IPS-11a (cell line): ENCODE data around the gene PRLH.

Experiments used
- H3K4me3 ChIP-seq: one replicate; pipeline ENCODE4 v1.5.1; 2013; ENCODE audit warnings: low read depth, low read length, control low read depth

The PRLH gene

DNA sequence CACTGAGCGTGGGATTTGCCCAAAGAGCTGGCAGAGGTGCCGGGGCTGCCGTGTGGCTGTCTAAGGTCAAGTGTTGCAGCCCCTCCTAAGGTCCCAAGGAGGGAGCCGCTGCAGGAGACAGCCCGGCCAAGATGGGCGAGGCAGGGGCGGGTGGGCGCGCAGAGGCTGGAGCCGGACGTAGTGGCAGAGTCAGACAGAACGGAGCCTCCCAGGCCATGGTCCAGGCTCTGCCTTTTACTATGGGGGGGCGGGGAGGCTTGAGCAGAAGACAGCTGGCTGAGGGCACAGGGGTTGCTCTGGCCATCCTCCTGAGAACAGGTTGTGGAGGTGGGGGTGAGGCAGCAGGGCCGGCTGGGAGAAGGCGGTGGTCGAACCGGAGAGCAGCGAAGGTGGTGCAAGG lies 27.5 kb upstream of the PRLH start:
- no peak overlapping the region for H3K4me3 ChIP-seq

DNA sequence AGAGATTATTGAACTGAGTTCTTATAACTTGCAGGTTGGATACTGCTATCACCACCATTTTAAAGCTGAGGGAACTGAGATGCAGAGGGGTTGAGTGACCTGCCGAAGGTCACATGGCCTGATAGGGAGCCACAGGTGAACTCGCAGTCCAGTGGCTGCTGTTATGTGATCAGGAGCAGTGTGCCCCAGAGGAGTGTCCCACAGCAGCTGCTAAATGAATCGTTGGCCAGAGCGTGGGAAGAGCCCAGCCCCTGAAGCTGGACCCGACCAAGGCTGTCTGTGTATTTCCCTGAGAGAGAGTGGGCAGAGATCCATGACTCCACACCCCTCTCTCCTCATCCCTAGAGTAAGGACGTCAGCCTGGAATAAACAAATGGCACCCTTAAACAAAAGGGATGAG lies 26.7 kb upstream of the PRLH start:
- H3K4me3 ChIP-seq: no peak overlapping the region

DNA sequence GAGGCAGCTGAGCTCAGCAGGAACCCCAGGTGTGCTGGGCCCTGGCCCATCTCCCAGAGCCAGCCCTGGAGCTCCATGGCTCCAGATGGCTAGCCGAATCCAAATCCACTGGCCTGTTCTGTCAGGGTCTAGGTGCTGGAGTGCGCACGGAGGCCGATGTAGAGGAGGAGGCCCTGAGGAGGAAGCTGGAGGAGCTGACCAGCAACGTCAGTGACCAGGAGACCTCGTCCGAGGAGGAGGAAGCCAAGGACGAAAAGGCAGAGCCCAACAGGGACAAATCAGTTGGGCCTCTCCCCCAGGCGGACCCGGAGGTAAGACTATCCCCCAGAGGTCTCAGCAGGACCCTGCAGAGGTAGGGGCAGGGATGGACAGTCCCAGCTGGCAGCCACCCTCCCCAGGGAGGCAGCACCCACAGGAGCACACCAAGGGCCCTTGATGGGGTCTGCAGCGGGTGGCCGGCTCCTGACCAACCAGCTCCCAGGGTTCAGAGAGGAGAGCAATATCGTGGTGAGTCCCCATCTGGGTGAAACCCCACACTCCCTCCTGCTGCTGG lies 26.1 kb upstream of the PRLH start:
- H3K4me3 ChIP-seq: no peak overlapping the region

DNA sequence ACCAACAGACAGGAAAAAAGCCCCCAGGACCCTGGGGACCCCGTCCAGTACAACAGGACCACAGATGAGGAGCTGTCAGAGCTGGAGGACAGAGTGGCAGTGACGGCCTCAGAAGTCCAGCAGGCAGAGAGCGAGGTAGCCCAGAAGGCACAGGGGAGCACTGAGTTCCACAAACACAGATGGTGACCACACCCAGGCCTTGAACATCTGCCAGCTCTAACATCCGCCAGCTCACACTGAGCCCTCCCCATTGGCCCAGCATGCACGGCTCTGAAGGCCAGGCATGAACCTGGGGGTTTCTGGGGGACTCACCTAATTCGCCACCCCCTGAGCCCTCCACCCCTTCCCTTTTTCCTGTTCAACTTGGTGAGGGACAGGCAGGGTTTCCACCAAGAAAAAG lies 25.6 kb upstream of the PRLH start:
- H3K4me3 ChIP-seq: no peak overlapping the region

DNA sequence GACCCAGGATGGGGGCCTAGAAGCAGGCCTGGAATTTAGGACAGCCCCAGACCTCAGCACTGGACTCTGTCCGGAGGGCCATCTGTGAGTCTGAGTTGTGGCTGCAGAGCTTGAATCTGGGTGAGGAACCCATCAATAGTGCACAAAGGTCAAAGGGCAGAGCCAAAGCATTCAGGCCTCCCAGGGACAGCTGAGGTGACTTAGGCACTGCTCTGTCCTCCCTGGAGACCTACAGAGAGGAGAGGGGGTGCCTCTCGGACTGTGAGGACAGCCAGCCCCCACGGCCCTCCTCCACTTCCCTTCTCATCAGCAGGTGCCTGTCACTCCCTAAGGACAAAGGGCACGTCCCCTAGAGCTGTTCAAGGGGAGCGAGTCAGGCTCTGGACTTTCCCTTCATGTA lies 25.1 kb upstream of the PRLH start:
- no peak overlapping the region for H3K4me3 ChIP-seq

DNA sequence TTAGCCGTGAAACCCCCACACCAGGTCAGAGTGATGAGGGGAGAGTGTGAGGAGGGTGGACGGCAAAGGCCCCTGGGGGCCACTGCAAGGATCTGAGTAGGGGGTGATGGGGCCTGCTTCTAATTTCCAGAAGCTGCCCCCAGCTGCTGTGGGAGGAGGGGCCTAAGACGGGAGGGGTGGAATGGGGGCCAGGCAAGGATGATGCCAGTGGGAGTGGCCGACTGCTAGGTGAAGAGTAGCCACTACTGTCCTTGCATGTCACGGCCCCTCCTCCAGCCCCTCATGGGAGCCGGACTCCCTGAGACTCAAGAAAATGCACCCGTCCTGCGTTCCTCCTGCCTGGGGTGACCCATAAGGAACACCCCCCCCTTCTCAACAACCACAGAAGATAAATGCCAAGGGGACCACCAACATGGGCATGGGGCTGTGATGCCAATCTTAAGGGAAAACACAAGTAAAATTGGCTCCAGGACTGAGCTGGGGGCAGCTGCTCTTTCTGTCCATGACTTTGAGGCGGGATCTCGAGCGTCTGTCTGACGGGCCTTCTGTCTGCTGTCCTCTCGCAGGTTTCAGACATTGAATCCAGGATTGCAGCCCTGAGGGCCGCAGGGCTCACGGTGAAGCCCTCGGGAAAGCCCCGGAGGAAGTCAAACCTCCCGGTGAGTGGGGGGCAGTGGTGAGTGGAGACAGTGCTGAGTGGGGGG lies 24.2 kb upstream of the PRLH start:
- H3K4me3 ChIP-seq: no peak overlapping the region

DNA sequence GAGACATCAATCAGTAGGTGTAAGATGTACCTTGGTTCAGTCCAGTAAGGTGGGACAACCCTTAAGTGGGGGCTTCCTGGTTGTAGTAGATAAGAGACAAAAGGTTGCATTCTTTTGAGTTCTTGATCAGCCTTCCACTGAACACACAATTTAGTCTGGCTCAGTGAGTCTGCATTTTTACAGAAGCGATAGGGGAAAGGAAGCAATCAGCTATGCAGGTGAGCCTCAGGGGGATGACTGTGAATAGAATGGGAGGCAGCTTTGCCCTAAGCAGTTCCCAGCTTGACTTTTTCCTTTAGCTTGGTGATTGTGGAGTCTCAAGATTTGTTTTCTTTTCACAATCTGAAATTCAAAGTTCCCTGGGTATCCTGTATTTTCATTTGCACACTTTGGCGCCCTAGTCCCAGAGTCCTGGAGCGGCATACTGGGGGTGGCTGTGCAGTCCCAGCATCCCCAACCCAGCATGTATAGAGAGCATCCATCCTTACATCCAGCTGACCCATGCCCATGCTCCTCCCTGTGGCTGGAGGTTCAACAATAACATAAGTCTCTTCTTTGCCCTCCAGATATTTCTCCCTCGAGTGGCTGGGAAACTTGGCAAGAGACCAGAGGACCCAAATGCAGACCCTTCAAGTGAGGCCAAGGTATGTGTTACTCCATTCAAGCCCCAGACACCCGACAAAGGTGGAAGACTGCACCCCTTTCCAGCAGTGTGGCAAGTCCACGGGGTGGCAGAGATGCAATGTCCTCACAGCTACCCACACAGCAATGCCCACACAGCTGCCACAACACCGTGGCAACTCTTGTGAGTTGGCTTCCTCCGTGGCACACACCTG lies 20.1 kb upstream of the PRLH start:
- no peak overlapping the region for H3K4me3 ChIP-seq

DNA sequence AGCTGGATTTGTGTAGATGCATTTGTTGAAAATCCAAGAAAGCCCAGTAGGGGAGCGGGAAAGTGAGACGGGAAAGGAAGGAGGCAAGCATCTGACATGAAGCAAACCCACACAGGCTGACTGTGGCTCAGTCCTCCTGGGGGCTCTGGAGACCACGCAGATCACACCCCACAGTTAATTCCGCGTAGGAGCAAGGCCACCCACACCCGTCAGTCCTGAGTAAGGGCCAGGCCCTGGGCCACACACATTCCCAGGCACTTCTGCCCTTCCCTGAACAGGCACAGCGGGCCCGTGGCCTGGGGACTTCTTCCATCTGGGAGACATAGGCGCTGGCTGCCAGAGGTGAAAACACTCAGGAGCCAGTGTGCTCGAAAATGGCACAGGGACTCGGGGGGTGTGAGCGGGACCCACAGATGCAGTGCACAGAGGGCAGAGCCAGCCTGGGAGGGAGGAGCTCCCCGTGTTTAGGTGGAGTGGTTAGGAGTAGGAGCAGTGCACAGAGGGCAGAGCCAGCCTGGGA lies 19.4 kb upstream of the PRLH start:
- no peak overlapping the region for H3K4me3 ChIP-seq

GRCh38 chr2:237547841-237548416 lies 18.4 kb upstream of the PRLH start:
- no peak overlapping the region for H3K4me3 ChIP-seq

DNA sequence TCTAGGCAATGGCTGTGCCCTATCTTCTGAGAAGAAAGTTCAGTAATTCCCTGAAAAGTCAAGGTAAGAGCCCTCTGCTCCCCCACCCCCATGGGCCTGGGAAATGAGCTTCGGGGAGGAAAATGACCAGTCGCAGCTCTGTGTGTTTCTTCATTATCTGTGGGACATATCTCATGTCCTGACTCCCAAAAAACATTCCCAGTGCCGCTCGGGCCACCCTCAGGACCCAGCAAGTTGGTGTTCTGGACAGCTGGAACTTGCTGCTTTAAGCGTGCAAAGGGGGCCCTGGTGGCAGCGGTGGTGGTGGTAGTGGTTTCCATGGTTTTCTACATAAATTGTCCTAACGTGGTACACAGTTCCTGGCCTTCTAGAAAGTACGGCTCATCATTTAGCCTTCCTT lies 17.2 kb upstream of the PRLH start:
- no peak overlapping the region for H3K4me3 ChIP-seq

DNA sequence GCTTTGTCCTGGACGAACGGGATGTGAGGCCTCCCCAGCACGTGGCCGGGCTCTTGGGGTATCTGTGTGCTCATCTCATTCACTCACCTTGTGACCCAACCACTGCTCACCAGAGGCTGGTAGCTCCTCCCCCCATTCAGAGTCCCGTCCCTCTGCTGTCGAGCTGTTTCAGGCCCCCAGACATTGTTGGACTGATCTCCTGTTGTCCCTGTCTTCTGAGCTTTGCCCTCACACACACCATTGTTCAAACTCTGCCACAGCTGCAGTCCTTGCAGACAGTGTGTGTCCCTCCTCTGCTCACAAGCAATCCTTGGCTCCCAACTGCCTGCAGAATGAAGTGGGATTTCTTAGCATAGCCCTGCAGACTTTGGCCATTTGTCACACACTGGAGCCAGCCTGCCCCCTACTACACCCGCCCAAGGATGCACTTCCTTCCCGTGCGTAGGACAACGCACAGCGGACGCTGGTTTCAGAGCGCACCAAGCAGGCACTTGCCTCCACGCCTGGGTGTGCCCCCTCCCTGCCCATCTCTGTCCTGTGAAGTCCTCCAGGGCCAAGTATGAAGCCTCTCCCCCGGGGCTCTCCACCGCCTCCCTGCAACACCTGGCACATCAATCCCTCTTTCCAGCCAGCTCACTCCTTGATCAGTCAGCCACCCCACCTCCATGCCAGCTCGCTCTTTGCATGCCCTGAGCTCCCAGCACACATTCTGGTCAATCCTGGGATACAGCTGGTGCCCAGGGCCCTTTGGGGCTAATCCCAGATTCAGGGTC lies 16.5 kb upstream of the PRLH start:
- H3K4me3 ChIP-seq: no peak overlapping the region

DNA sequence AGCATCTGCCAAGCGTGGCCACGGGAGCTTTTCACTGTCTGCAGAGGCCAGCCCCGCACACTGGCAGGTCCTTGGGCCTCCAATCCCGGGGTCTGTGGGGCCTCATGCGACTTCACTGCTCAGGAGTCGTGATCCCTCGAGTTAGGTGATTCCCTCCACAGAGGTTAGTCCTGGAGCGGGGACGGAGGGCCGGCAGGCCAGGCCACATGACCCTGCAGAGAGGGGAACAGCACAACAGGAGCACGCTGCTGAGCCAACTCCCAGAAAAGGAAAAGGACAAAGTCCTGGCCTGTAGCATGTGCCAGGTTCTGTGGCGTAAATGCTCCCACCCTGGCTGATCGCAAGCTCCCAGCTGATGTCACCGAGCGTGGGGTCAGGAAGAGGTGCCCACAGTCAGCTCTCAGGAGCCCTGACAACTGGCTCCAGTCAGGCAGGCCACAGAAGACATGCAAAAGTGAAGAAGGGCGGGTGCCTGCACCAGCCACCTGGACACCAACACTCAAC lies 15.3 kb upstream of the PRLH start:
- no peak overlapping the region for H3K4me3 ChIP-seq

DNA sequence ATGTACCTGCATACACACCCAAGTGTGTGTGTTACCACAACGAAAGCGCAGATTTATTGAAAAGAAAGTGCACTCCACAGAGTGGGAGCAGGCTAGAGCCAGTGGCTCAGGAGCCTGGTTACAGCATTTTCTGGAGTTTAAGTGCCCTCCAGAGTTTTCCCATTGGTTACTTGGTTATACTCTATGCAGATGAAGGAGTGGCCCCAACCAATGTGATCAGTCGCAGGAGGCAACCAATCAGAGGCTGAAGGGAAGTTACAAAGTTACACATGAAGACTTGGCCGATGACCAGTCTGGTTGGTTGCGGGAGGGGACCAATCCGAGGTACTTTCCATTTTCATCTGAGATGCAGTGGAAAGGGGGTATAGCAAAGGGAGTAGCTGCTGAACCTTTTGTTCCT lies 13.5 kb upstream of the PRLH start:
- H3K4me3 ChIP-seq: no peak overlapping the region

DNA sequence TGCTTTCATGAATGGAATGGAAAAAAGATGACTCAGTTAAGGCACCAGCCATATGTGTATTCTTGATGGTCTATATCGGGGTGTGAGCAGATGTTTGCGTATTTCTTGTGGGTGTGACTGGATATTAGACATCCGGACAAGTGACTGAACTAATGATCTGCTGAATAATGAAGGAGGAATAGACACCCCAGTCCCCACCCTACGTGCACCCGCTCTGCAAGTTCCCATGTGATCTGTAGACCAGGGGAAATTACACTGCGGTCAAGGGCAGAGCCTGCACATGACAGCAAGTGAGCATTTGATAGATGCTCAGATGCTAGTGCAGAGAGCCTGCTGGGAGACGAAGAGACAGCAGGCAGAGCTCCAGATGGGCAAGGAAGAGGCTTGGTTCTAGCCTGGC lies 12.4 kb upstream of the PRLH start:
- H3K4me3 ChIP-seq: no peak overlapping the region

DNA sequence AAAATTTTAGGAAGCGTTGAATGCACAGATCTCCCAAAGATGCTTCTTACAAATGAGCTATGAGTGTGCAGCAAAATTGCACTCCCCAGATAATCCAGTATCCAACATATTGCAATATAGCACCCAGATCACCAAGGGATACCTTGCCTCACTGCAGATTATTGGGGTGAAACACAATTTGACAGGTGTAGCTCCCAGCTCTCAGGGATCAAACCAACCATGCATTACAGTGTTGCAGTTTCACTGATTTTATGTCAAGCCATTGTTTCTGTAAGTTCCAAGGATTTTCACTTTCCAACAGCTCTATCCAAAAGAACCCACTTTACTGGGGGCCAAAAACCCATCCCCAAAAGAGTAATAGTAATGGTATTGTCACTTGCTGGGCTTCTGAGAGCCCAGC lies 10.8 kb upstream of the PRLH start:
- H3K4me3 ChIP-seq: no peak overlapping the region

DNA sequence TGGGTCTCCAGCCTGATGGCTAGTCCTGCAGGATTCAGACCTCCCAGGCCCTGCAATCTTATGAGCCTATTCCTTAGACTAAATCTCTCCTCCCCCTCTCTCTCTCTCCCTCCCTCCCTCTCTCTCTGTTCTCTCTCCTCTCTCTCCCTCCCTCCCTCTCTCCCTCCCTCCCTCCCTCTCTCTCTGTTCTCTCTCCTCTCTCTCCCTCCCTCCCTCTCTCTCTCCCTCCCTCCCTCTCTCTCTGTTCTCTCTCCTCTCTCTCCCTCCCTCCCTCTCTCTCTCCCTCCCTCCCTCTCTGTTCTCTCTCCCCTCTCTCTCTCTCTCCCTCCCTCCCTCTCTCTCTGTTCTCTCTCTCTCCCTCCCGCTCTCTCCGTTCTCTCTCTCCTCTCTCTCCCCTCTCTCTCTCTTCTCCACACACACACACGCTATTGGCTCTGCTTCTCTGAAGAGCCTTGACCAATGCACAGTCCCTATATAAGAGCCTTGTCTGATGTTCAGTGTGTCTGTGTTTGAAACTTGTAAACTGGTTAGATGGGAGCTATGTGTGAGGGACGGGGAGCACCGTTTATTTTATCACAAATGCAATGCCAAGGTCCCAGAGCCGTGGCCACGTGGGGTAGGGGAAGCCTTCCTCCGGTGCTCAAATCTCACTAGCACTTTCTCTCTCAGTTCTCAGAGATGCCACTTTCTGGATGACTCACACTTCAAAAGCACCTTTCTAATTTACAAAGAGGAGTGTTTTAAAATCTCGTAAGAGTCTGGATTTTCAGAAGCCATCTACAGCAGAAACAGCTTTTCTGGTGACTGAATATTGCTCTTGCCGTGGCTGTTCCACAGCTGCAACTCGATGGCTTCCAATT lies 9.4 kb upstream of the PRLH start:
- no peak overlapping the region for H3K4me3 ChIP-seq

GRCh38 chr2:237557633-237558015 lies 8.8 kb upstream of the PRLH start:
- no peak overlapping the region for H3K4me3 ChIP-seq

DNA sequence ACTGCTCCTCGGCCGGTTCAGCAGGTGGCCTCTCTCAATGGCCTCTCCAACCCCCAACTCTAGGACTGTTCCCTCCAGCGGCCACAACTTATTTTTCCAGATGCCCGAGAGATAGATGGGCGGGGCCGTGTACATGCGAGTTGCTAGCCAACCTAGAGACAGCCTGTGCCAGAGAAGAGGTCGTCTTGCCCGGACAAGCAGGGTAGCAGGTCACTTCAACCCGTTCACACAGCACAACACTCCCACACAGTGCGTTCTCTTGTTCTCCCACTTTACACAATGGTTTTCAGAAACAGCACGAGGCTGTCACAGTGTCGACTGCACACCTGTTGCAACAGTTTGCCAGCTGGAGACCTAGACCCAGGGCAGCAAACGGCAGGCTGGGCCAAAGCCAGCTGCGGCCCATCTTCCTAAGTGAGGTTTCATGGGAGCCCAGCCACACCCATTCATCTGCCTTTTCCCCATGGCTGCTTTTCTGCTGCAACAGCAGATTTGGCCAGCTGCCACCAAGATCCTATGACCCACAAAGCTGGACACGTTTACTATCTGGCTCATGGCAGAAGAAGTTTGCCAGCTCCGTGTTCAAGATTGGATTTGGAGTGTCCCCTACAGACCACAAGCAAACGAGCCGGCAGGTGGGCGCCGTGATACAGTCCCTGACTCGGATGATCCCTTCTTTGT lies 7.3 kb upstream of the PRLH start:
- H3K4me3 ChIP-seq: no peak overlapping the region

DNA sequence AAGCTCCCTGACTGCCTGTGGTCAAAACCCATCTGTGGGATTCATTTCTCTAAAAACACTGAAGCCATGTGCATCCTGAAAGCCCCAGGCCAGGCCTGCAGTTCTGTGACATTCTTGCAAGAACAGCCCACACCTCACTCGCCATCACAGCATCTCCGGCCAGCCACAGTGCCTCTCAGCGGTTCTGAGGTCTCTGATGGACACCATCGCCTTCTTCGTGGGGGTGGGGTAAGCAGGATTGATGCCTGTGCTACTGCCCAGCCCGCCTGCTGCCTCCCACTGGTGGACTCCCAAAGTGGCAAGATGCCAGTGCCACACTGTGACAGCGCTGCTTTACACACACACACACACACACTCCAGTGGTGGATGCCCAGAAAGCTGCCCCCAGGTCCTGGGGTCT lies 5.2 kb upstream of the PRLH start:
- H3K4me3 ChIP-seq: no peak overlapping the region
